SK-N-SH (cell line): Measurements from ENCODE around the gene GDPD2.

Source experiments
- EP300 ChIP-seq, 2 experiments: IDR thresholded peaks; 2 replicates each; pipeline versions ENCODE4 v1.4.0 to v1.6.1; 2012; ENCODE audit warnings: borderline replicate concordance in 1 of 2, low read depth in 1 of 2, low read length in 1 of 2
- EZH2phosphoT487 ChIP-seq: fragments of 200-600 bp; sonication (generic); IDR thresholded peaks from 2 replicates; pipeline ENCODE4 v1.6.1; 2017; ENCODE audit warnings: low read depth, mixed run types, mild to moderate bottlenecking, antibody characterized with exemption, moderate library complexity, borderline replicate concordance
- FOSL2 ChIP-seq: IDR thresholded peaks from 2 replicates; pipeline ENCODE4 v1.4.0; 2012; ENCODE audit warnings: low read depth, mild to moderate bottlenecking, moderate library complexity, borderline replicate concordance
- FOXJ3 ChIP-seq: sonication (generic); formaldehyde crosslinking; IDR thresholded peaks from 2 replicates; pipeline ENCODE4 v1.5.1; 2020; ENCODE audit warnings: mild to moderate bottlenecking, missing genetic modification reagents
- GABPA ChIP-seq: IDR thresholded peaks from 2 replicates; pipeline ENCODE4 v1.4.0; 2012; ENCODE audit warnings: low read depth, mild to moderate bottlenecking
- POLR2AphosphoS5 ChIP-seq: IDR thresholded peaks from 2 replicates; pipeline ENCODE4 v1.6.1; 2012; ENCODE audit warnings: low read depth, low read length
- RAD21 ChIP-seq: IDR thresholded peaks from 2 replicates; pipeline ENCODE4 v1.6.1; 2012; ENCODE audit warnings: mild to moderate bottlenecking, low read length
- SMC3 ChIP-seq: IDR thresholded peaks from 2 replicates; pipeline ENCODE4 v1.6.1; 2012; ENCODE audit warnings: low read depth, low read length, improper control_type of control experiment
- TAF1 ChIP-seq: IDR thresholded peaks from 2 replicates; pipeline ENCODE4 v1.6.1; 2012; ENCODE audit warnings: low read depth, mild to moderate bottlenecking, low read length, moderate library complexity, borderline replicate concordance
- TCF12 ChIP-seq: IDR thresholded peaks from 2 replicates; pipeline ENCODE4 v1.4.0; 2012
- TEAD4 ChIP-seq: IDR thresholded peaks from 2 replicates; pipeline ENCODE4 v1.4.0; 2012; ENCODE audit warnings: mild to moderate bottlenecking, borderline replicate concordance; ENCODE audit not compliant: insufficient read depth
- TF ChIP-seq, protein P1 (sequence below): IDR thresholded peaks from 2 replicates; pipeline ENCODE4 v1.4.0; 2012; ENCODE audit warnings: low read depth
- TF ChIP-seq, protein P2 (sequence below): fragments of 200-600 bp; sonication (generic); IDR thresholded peaks from 2 replicates; pipeline ENCODE4 v1.6.1; 2017; ENCODE audit warnings: antibody characterized with exemption, mild to moderate bottlenecking, moderate library complexity

DNA sequence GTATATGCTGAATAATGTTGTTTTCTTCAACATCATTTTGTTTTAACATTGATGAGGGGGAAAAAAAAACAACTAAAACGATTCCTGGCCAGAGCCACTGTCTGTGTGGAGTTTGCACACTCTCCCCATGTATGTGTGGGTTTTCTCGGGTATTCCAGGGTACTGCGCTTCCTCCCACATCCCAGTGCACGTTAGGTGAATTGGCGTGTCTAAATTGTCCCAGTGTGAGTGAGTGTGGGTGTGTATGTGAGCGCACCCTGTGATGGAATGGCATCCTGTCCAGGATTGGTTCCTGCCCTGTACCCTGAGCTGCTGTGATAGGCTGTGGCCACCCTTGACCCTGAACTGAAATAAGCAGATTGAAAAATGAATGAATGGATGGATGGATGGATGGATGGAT, 19.1 kb downstream of the GDPD2 start:
- TF ChIP-seq TAF1 (no peak), EZH2phosphoT487 (no peak), SMC3 (no peak), POLR2AphosphoS5 (no peak), EP300 (IDR thresholded peaks at IDR 0.05; ENCODE audit: borderline replicate concordance in 1 of 2, low read depth in 1 of 2, low read length in 1 of 2) (no peak), GABPA (no peak), TEAD4 (no peak), FOXJ3 (CRISPR knock-in tag) (no peak), TCF12 (no peak), RAD21 (no peak), FOSL2 (no peak)
- TF ChIP-seq, protein P1, sequence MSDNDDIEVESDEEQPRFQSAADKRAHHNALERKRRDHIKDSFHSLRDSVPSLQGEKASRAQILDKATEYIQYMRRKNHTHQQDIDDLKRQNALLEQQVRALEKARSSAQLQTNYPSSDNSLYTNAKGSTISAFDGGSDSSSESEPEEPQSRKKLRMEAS: no peak
- TF ChIP-seq, protein P2, sequence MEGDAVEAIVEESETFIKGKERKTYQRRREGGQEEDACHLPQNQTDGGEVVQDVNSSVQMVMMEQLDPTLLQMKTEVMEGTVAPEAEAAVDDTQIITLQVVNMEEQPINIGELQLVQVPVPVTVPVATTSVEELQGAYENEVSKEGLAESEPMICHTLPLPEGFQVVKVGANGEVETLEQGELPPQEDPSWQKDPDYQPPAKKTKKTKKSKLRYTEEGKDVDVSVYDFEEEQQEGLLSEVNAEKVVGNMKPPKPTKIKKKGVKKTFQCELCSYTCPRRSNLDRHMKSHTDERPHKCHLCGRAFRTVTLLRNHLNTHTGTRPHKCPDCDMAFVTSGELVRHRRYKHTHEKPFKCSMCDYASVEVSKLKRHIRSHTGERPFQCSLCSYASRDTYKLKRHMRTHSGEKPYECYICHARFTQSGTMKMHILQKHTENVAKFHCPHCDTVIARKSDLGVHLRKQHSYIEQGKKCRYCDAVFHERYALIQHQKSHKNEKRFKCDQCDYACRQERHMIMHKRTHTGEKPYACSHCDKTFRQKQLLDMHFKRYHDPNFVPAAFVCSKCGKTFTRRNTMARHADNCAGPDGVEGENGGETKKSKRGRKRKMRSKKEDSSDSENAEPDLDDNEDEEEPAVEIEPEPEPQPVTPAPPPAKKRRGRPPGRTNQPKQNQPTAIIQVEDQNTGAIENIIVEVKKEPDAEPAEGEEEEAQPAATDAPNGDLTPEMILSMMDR: no peak
